ENCODE measurements around the gene SPSB2. TPM values are rescaled to one million over a fixed set of nuclear protein-coding genes. Genes with fewer than 3 reads are reported as not detected.

The SPSB2 gene
- total and polyA plus RNA-seq, 9 of the 15 experiments (the other 6 are each of a cell fraction or from before 2014, with no cell fraction given): 0.10 to 10.6 (median 1.9) TPM

DNA sequence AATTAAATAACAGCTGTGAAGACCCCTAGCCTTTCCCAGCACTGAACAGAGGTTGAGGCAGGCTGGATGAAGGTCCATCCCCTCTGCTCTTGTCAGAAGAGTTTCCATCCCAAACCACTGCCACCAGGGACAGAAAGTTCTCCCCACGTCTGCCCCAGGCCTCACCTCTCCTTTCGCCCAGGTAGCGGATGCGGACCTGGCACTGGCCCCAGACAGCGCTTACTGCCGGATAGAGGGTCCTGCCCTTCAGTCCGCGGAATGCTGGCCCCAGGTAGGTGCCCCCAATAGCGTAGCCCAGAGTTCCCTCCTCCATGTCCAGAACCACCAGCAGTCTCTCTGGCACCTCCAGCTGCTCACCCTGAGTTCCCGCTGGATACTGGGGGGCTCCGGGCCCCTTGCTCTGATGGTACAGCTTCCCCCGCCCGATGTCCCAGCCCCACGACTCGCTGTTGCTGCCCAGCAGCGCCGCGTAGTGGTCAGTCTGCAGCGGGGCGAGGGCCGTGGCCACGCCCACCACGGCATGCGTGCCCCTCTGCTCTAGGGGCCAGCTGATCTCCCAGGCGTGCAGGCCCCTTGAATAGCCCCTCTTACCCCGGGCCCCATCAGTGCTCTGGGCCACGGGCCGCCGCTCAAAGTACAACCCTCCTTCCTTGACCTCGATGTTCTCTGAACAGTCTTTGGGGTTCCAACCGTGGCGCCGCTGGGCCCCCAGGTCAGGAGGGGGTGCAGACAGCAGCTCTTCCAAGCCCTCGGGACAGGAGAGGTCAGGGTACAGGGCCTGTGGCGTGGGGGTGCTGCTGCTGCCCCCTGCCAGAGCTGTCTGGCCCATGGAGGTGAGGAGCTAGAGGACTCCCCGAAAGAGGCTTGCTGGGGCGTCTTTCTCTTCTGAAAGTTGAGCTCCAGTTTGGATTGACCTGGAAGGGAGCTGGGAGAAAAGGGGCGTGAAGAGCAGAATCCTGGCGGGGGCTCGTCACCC lies 742 bp downstream of the SPSB2 start (continued):
- no peak for TF ChIP-seq SMARCC2 (IDR thresholded peaks at IDR 0.05; ENCODE audit: low read depth)
- no peak for TF ChIP-seq RBM14 (IDR thresholded peaks at IDR 0.05; ENCODE audit: borderline replicate concordance, insufficient read depth, low read depth, low read length)
- TF ChIP-seq ELK3 (CRISPR knock-in tag; IDR thresholded peaks at IDR 0.05): no peak
- TF ChIP-seq POLR2A (conservative IDR thresholded peaks at IDR 0.05): peak; percentile 30
- peak; percentile 36 for TF ChIP-seq KAT7 (CRISPR knock-in tag; IDR thresholded peaks at IDR 0.05; ENCODE audit: borderline replicate concordance)
- TF ChIP-seq ADNP (tag; IDR thresholded peaks at IDR 0.05): no peak
- no peak for TF ChIP-seq LARP7 (IDR thresholded peaks at IDR 0.05)
- TF ChIP-seq ZNF23 (CRISPR knock-in tag; IDR thresholded peaks at IDR 0.05): no peak
- no peak for TF ChIP-seq DLX4 (CRISPR knock-in tag; IDR thresholded peaks at IDR 0.05)
- TF ChIP-seq OTX1 (CRISPR knock-in tag; IDR thresholded peaks at IDR 0.05): no peak
- peak; percentile 71 for TF ChIP-seq RBFOX2 (IDR thresholded peaks at IDR 0.05; ENCODE audit: low read depth, low read length)
- TF ChIP-seq CHD2 (IDR thresholded peaks at IDR 0.05; ENCODE audit: low read depth, low read length): no peak
- TF ChIP-seq STAT5A (IDR thresholded peaks at IDR 0.05; ENCODE audit: borderline replicate concordance, low read length): no peak; the same call in 1 of the 2 replicates
- no peak for TF ChIP-seq BRD9 (IDR thresholded peaks at IDR 0.05; ENCODE audit: low read depth, partially characterized antibody)
- TF ChIP-seq, protein P1, sequence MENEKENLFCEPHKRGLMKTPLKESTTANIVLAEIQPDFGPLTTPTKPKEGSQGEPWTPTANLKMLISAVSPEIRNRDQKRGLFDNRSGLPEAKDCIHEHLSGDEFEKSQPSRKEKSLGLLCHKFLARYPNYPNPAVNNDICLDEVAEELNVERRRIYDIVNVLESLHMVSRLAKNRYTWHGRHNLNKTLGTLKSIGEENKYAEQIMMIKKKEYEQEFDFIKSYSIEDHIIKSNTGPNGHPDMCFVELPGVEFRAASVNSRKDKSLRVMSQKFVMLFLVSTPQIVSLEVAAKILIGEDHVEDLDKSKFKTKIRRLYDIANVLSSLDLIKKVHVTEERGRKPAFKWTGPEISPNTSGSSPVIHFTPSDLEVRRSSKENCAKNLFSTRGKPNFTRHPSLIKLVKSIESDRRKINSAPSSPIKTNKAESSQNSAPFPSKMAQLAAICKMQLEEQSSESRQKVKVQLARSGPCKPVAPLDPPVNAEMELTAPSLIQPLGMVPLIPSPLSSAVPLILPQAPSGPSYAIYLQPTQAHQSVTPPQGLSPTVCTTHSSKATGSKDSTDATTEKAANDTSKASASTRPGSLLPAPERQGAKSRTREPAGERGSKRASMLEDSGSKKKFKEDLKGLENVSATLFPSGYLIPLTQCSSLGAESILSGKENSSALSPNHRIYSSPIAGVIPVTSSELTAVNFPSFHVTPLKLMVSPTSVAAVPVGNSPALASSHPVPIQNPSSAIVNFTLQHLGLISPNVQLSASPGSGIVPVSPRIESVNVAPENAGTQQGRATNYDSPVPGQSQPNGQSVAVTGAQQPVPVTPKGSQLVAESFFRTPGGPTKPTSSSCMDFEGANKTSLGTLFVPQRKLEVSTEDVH (IDR thresholded peaks at IDR 0.05; ENCODE audit: low read depth, partially characterized antibody): no peak
- no peak for TF ChIP-seq MEF2D (tag; conservative IDR thresholded peaks at IDR 0.05; ENCODE audit: low read depth)
- TF ChIP-seq, protein P2, sequence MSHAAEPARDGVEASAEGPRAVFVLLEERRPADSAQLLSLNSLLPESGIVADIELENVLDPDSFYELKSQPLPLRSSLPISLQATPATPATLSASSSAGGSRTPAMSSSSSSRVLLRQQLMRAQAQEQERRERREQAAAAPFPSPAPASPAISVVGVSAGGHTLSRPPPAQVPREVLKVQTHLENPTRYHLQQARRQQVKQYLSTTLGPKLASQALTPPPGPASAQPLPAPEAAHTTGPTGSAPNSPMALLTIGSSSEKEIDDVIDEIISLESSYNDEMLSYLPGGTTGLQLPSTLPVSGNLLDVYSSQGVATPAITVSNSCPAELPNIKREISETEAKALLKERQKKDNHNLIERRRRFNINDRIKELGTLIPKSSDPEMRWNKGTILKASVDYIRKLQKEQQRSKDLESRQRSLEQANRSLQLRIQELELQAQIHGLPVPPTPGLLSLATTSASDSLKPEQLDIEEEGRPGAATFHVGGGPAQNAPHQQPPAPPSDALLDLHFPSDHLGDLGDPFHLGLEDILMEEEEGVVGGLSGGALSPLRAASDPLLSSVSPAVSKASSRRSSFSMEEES (CRISPR knock-in tag; IDR thresholded peaks at IDR 0.05): no peak
- TF ChIP-seq SIRT6 (IDR thresholded peaks at IDR 0.05; ENCODE audit: low read depth, low read length): no peak
- TF ChIP-seq HDAC3 (IDR thresholded peaks at IDR 0.05; ENCODE audit: borderline replicate concordance, partially characterized antibody): no peak
- TF ChIP-seq, protein P3, sequence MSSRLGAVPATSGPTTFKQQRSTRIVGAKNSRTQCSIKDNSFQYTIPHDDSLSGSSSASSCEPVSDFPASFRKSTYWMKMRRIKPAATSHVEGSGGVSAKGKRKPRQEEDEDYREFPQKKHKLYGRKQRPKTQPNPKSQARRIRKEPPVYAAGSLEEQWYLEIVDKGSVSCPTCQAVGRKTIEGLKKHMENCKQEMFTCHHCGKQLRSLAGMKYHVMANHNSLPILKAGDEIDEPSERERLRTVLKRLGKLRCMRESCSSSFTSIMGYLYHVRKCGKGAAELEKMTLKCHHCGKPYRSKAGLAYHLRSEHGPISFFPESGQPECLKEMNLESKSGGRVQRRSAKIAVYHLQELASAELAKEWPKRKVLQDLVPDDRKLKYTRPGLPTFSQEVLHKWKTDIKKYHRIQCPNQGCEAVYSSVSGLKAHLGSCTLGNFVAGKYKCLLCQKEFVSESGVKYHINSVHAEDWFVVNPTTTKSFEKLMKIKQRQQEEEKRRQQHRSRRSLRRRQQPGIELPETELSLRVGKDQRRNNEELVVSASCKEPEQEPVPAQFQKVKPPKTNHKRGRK (tag; IDR thresholded peaks at IDR 0.05): no peak

Measured in K562 (cell line).